ENCODE results near the gene CFAP46. TPM values are rescaled to one million over a fixed set of nuclear protein-coding genes. Genes with fewer than 3 reads are reported as not detected.

CFAP46 gene
- total and polyA plus RNA-seq, 10 donors: 0.03 to 1.1 (median 0.12) TPM; not detected in 2

DNA sequence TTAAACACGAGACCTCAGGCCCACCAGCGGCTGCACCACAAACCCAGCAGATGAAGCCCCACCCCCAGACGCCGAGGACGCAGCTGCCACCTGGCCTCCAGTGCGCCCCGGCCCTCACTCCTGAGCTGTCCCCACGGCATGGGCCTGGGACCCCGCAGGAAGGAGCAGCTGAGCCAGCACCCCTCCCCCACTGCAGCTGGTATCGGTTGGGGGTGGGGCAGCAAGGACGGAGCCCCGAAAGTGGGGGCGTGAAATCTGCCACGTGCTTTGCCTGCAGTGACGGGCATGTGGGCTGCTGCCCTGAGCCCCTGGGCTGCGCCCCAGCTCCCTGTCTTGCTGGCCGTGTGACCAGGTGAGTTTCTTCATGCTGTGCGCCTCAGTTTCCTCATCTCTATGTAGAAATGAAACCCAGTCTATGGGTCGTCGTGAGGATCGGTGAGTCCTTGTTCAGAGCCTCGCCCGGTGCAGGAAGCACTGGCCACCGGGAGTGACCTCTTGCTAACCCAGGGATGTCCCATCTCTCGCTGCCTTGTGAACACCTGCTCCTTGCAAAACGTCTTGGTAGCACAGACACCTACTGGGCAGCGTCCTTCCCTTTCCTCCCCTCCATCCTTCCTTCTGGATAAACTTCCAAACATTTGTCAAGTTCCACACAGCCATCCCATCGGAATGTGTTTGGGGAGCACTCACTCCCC, 32.0 kb downstream of the CFAP46 start:
- no peak overlapping the region for H3K27ac ChIP-seq
- no peak for DNase-seq
- no peaks in the 10 kb centered on the region for H3K36me3 ChIP-seq
- no peak for TF ChIP-seq POLR2AphosphoS5 (IDR thresholded peaks at IDR 0.05)
- no peak for TF ChIP-seq POLR2A (IDR thresholded peaks at IDR 0.05)
- TF ChIP-seq, protein P1, sequence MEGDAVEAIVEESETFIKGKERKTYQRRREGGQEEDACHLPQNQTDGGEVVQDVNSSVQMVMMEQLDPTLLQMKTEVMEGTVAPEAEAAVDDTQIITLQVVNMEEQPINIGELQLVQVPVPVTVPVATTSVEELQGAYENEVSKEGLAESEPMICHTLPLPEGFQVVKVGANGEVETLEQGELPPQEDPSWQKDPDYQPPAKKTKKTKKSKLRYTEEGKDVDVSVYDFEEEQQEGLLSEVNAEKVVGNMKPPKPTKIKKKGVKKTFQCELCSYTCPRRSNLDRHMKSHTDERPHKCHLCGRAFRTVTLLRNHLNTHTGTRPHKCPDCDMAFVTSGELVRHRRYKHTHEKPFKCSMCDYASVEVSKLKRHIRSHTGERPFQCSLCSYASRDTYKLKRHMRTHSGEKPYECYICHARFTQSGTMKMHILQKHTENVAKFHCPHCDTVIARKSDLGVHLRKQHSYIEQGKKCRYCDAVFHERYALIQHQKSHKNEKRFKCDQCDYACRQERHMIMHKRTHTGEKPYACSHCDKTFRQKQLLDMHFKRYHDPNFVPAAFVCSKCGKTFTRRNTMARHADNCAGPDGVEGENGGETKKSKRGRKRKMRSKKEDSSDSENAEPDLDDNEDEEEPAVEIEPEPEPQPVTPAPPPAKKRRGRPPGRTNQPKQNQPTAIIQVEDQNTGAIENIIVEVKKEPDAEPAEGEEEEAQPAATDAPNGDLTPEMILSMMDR (IDR thresholded peaks at IDR 0.05 in 8 of 11, conservative IDR thresholded peaks at IDR 0.05 in 3 of 11): no peak
- 73 to 86% (median 82%) methylated on average over 18 to 28 of the region's 28 CpGs for WGBS, 5 donors
- H3K4me1 ChIP-seq: peaks cover 0 to 16% (median 6%) of the 10 kb centered on the region in 6 donors
- peaks cover 0 to 63% (median 0%) of the 10 kb centered on the region in 7 donors for H3K27me3 ChIP-seq (replicated peaks in 1 of 7)
- H3K4me3 ChIP-seq: no peak overlapping the region
- peaks cover 0 to 9% (median 0%) of the 10 kb centered on the region in 8 donors for H3K9me3 ChIP-seq
- intact Hi-C loops (cut with DNase I; ENCODE audit: low total_unique reads): no loop called here

DNA sequence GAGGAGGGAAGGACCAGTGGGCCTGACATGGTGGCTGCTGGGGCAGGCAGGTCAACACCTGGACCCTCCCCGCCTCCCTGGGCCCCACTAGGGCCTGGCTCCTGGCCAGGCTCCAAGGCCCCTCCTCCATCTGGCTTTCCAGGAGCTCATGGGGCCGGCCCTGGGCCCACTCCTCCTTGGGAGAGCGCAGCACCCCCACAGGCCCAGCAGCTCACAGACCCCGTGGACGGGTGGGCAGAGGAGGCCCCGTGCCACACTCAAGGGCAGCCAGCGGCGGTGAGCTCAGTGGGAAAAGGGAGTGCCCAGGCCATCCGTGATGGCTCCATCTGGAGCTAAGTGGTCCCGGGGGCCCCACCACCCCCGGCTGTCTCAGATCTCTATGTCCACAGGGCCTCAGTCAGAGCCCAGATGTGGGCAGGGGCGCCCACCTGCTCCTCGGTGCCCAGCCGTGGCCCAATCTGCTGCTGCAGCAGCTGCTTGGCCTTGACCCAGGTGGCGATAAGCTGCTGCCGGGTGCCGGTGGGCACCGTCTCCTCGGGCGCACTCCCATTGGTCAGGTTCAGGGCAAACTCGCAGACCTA, 32.8 kb downstream of the CFAP46 start:
- H3K27me3 ChIP-seq (replicated peaks in 1 of 7): peaks cover 0 to 63% (median 3%) of the 10 kb centered on the region in 7 donors
- WGBS, 5 donors: 76 to 94% (median 89%) methylated on average over 14 to 21 of the region's 21 CpGs
- no peaks in the 10 kb centered on the region for H3K36me3 ChIP-seq
- intact Hi-C loops (cut with DNase I; ENCODE audit: low total_unique reads): no loop called here
- TF ChIP-seq POLR2A (IDR thresholded peaks at IDR 0.05): no peak
- TF ChIP-seq POLR2AphosphoS5 (IDR thresholded peaks at IDR 0.05): no peak
- TF ChIP-seq, protein P1 (IDR thresholded peaks at IDR 0.05 in 8 of 11, conservative IDR thresholded peaks at IDR 0.05 in 3 of 11): no peak
- H3K4me3 ChIP-seq: no peak overlapping the region
- H3K27ac ChIP-seq: no peak overlapping the region
- peak; percentile 64 for DNase-seq
- H3K9me3 ChIP-seq: peaks cover 0 to 14% (median 2%) of the 10 kb centered on the region in 8 donors
- H3K4me1 ChIP-seq: peaks cover 0 to 9% (median 0%) of the 10 kb centered on the region in 6 donors

DNA sequence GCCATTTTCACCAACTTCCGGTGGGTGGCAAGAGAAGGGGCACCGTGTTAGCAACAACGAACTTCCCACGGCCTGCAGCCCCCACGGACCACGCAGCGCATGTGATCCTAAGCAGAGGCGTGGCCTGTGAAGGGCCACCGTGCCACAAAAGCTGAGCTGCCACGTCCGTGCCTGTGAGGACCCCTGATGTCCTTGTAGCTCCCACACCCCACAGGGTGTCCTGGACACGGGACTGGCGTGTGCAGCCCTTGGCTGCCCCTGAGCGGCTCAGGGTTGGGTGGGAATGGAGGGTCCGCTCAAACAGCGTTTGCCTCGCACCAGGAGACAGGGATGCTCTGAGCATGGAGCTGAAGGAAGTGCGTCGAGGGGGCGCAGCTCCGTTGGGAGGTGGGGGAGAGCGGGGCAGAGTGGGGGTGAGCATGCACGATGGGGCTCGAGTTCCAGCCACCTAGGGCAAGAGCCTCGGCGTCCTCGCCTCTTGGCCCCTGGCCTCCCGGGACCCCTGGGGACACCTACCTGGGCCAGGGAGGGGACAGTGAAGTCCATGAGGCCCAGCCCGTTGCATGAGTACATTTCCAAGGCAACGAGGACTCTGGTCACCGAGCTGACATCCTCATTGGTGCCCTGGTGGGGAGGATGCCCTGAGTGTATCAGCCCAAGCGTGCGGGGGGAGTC, 33.6 kb downstream of the CFAP46 start:
- 85 to 95% (median 92%) methylated on average over 25 to 33 of the region's 33 CpGs for WGBS, 5 donors
- peak; percentile 64 for DNase-seq

More for the DNA sequence above, 33.6 kb downstream of the CFAP46 start:
- Histone ChIP-seq H3K4me3 (no peak overlapping the region), H3K27ac (no peak overlapping the region), H3K27me3 (replicated peaks in 1 of 7) (peaks cover 0 to 68% (median 4%) of the 10 kb centered on the region in 7 donors), H3K4me1 (peaks cover 0 to 13% (median 0%) of the 10 kb centered on the region in 6 donors), H3K36me3 (no peaks in the 10 kb centered on the region), H3K9me3 (peaks cover 0 to 14% (median 2%) of the 10 kb centered on the region in 8 donors)
- intact Hi-C loops (cut with DNase I; ENCODE audit: low total_unique reads): no loop called here
- TF ChIP-seq, protein P1 (IDR thresholded peaks at IDR 0.05 in 8 of 11, conservative IDR thresholded peaks at IDR 0.05 in 3 of 11): no peak
- TF ChIP-seq POLR2A (IDR thresholded peaks at IDR 0.05): no peak
- TF ChIP-seq POLR2AphosphoS5 (IDR thresholded peaks at IDR 0.05): no peak

All from spleen (tissue), 11 donors.